Neutrophil (primary cell): Measurements from ENCODE around the gene SLC7A1.

ENCODE experiments used
- H3K27ac ChIP-seq: fragments of 200-600 bp; sonication (generic); 2 replicates; pipeline ENCODE4 v1.5.1; 2016; ENCODE audit warnings: mild to moderate bottlenecking, moderate library complexity
- H3K27me3 ChIP-seq: fragments of 200-600 bp; sonication (generic); 2 replicates; pipeline ENCODE4 v1.6.0; 2016; ENCODE audit warnings: mild to moderate bottlenecking
- H3K36me3 ChIP-seq: fragments of 200-600 bp; sonication (generic); 2 replicates; pipeline ENCODE4 v1.5.1; 2017
- H3K4me1 ChIP-seq, 2 experiments: fragments of 200-600 bp in 1 of 2; sonication (generic) in 1 of 2; 1 replicate in 1 of 2; 2 replicates in 1 of 2; pipeline versions ENCODE4 v1.5.1 to v1.6.1; 2013 to 2016; ENCODE audit warnings: low read depth in 1 of 2, low read length in 1 of 2, mild to moderate bottlenecking in 1 of 2, moderate library complexity in 1 of 2; ENCODE audit not compliant: control insufficient read depth in 1 of 2, insufficient read depth in 1 of 2
- H3K4me3 ChIP-seq, 2 experiments: fragments of 200-600 bp in 1 of 2; sonication (generic) in 1 of 2; 1 replicate in 1 of 2; 2 replicates in 1 of 2; pipeline ENCODE4 v1.5.1; 2013 to 2016; ENCODE audit warnings: low read depth in 1 of 2, low read length in 1 of 2, mild to moderate bottlenecking in 1 of 2, moderate library complexity in 1 of 2
- H3K9me3 ChIP-seq: fragments of 200-600 bp; sonication (generic); 2 replicates; pipeline ENCODE4 v1.5.1; 2016
- CTCF ChIP-seq: fragments of 200-600 bp; sonication (generic); IDR thresholded peaks from 2 replicates; pipeline ENCODE4 v1.5.1; 2016; ENCODE audit warnings: antibody characterized with exemption

Gene SLC7A1

DNA sequence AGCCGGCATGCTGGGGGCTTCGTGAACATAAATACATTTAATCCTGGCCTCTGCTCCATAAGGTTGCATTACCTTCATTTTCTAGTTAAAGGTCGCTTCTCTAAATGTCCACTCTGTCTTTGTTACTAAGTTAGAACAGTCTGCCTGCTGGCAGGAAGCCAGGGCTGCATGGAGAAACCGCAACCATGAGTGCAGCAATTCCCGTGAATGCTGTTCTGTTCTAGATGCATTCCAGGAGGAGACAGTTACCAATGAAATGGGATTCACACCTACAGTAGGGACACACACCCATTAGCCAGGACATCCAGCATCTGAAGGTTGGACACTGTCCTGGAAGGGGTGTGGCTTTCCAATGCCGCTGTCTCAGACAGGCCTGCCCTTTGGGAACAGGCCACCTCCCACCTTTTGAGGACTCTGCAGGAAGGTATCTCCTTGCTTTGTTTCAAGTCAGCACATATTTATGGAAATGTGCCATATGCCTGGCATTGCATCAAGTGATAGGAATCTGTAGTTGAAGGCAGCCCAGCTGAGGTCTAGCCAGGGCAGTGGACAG is 129.7 kb downstream of the SLC7A1 start:
- no peaks in the 10 kb centered on the region for H3K4me1 ChIP-seq
- no peak overlapping the region for H3K4me3 ChIP-seq
- no peaks in the 10 kb centered on the region for H3K27me3 ChIP-seq
- no peak overlapping the region for H3K27ac ChIP-seq
- no peaks in the 10 kb centered on the region for H3K9me3 ChIP-seq
- no peak for TF ChIP-seq CTCF
- no peaks in the 10 kb centered on the region for H3K36me3 ChIP-seq

GRCh38 chr13:29464105-29464679 is 131.3 kb downstream of the SLC7A1 start:
- TF ChIP-seq CTCF, result no peak
- no peak overlapping the region for H3K4me3 ChIP-seq
- H3K27me3 ChIP-seq, result no peaks in the 10 kb centered on the region
- no peaks in the 10 kb centered on the region for H3K36me3 ChIP-seq
- H3K4me1 ChIP-seq, result no peaks in the 10 kb centered on the region
- H3K27ac ChIP-seq, result no peak overlapping the region
- H3K9me3 ChIP-seq, result no peaks in the 10 kb centered on the region

- no peaks in the 10 kb centered on the region for H3K27me3 ChIP-seq
- TF ChIP-seq CTCF, result no peak
- H3K9me3 ChIP-seq, result no peaks in the 10 kb centered on the region
- no peak overlapping the region for H3K27ac ChIP-seq
- no peaks in the 10 kb centered on the region for H3K36me3 ChIP-seq
- no peaks in the 10 kb centered on the region for H3K4me1 ChIP-seq
- no peak overlapping the region for H3K4me3 ChIP-seq
Measured at GRCh38 chr13:29459813-29460355, 135.6 kb downstream of the SLC7A1 start.
